ENCODE results near the gene MSANTD1. TPM values are rescaled to one million over a fixed set of nuclear protein-coding genes. Genes with fewer than 3 reads are reported as not detected.

MSANTD1 gene
- total RNA-seq, 1 experiment from 2014 or later, result 0.24 TPM

- Histone ChIP-seq H3K36me3 (replicated peaks; ENCODE audit: control insufficient read depth, insufficient read depth, low read length) (peaks cover 39% of the 10 kb centered on the region), H3K4me3 (ENCODE audit: insufficient read depth, low read depth, low read length) (no peak overlapping the region), H3K27me3 (ENCODE audit: control insufficient read depth, insufficient read depth, low read length) (no peaks in the 10 kb centered on the region)
- DNase-seq, result no peak
Observed at GRCh38 chr4:3210467-3210866, 38.5 kb upstream of the MSANTD1 start.

GRCh38 chr4:3211866-3212265, 37.1 kb upstream of the MSANTD1 start:
- Histone ChIP-seq H3K36me3 (replicated peaks; ENCODE audit: control insufficient read depth, insufficient read depth, low read length) (peaks cover 41% of the 10 kb centered on the region), H3K4me3 (ENCODE audit: insufficient read depth, low read depth, low read length) (no peak overlapping the region), H3K27me3 (ENCODE audit: control insufficient read depth, insufficient read depth, low read length) (no peaks in the 10 kb centered on the region)
- DNase-seq, result no peak

GRCh38 chr4:3212391-3213105, 36.4 kb upstream of the MSANTD1 start:
- Histone ChIP-seq H3K36me3 (replicated peaks; ENCODE audit: control insufficient read depth, insufficient read depth, low read length) (peaks cover 43% of the 10 kb centered on the region), H3K4me3 (ENCODE audit: insufficient read depth, low read depth, low read length) (no peak overlapping the region), H3K27me3 (ENCODE audit: control insufficient read depth, insufficient read depth, low read length) (no peaks in the 10 kb centered on the region)
- no peak for DNase-seq

GRCh38 chr4:3213106-3213425, 35.9 kb upstream of the MSANTD1 start:
- DNase-seq, result no peak
- Histone ChIP-seq H3K4me3 (ENCODE audit: insufficient read depth, low read depth, low read length) (no peak overlapping the region), H3K27me3 (ENCODE audit: control insufficient read depth, insufficient read depth, low read length) (no peaks in the 10 kb centered on the region), H3K36me3 (replicated peaks; ENCODE audit: control insufficient read depth, insufficient read depth, low read length) (peaks cover 45% of the 10 kb centered on the region)

- Histone ChIP-seq H3K27me3 (ENCODE audit: control insufficient read depth, insufficient read depth, low read length) (no peaks in the 10 kb centered on the region), H3K4me3 (ENCODE audit: insufficient read depth, low read depth, low read length) (no peak overlapping the region), H3K36me3 (replicated peaks; ENCODE audit: control insufficient read depth, insufficient read depth, low read length) (peaks cover 46% of the 10 kb centered on the region)
- DNase-seq, result no peak
Observed at GRCh38 chr4:3213661-3214250, 35.2 kb upstream of the MSANTD1 start.

- DNase-seq, result no peak
- Histone ChIP-seq H3K27me3 (ENCODE audit: control insufficient read depth, insufficient read depth, low read length) (no peaks in the 10 kb centered on the region), H3K4me3 (ENCODE audit: insufficient read depth, low read depth, low read length) (no peak overlapping the region), H3K36me3 (replicated peaks; ENCODE audit: control insufficient read depth, insufficient read depth, low read length) (peaks cover 46% of the 10 kb centered on the region)
Observed at GRCh38 chr4:3215256-3215655, 33.7 kb upstream of the MSANTD1 start.

GRCh38 chr4:3215733-3216132, 33.2 kb upstream of the MSANTD1 start:
- H3K36me3 ChIP-seq (replicated peaks; ENCODE audit: control insufficient read depth, insufficient read depth, low read length), result peaks cover 49% of the 10 kb centered on the region
- no peak for DNase-seq
- no peak overlapping the region for H3K4me3 ChIP-seq (ENCODE audit: insufficient read depth, low read depth, low read length)
- H3K27me3 ChIP-seq (ENCODE audit: control insufficient read depth, insufficient read depth, low read length), result no peaks in the 10 kb centered on the region

- Histone ChIP-seq H3K4me3 (ENCODE audit: insufficient read depth, low read depth, low read length) (no peak overlapping the region), H3K36me3 (replicated peaks; ENCODE audit: control insufficient read depth, insufficient read depth, low read length) (peaks cover 50% of the 10 kb centered on the region), H3K27me3 (ENCODE audit: control insufficient read depth, insufficient read depth, low read length) (no peaks in the 10 kb centered on the region)
- no peak for DNase-seq
Observed at GRCh38 chr4:3217266-3217665, 31.7 kb upstream of the MSANTD1 start.

GRCh38 chr4:3217771-3218170, 31.2 kb upstream of the MSANTD1 start:
- no peak overlapping the region for H3K4me3 ChIP-seq (ENCODE audit: insufficient read depth, low read depth, low read length)
- DNase-seq, result no peak
- peaks cover 45% of the 10 kb centered on the region for H3K36me3 ChIP-seq (replicated peaks; ENCODE audit: control insufficient read depth, insufficient read depth, low read length)
- H3K27me3 ChIP-seq (ENCODE audit: control insufficient read depth, insufficient read depth, low read length), result no peaks in the 10 kb centered on the region

GRCh38 chr4:3218824-3219760, 29.9 kb upstream of the MSANTD1 start:
- peaks cover 43% of the 10 kb centered on the region for H3K36me3 ChIP-seq (replicated peaks; ENCODE audit: control insufficient read depth, insufficient read depth, low read length)
- DNase-seq, result no peak

GRCh38 chr4:3219761-3220475, 29.0 kb upstream of the MSANTD1 start:
- no peak for DNase-seq
- Histone ChIP-seq H3K36me3 (replicated peaks; ENCODE audit: control insufficient read depth, insufficient read depth, low read length) (peaks cover 45% of the 10 kb centered on the region), H3K4me3 (ENCODE audit: insufficient read depth, low read depth, low read length) (no peak overlapping the region), H3K27me3 (ENCODE audit: control insufficient read depth, insufficient read depth, low read length) (no peaks in the 10 kb centered on the region)

More at GRCh38 chr4:3218824-3219760, 29.9 kb upstream of the MSANTD1 start:
- Histone ChIP-seq H3K4me3 (ENCODE audit: insufficient read depth, low read depth, low read length) (no peak overlapping the region), H3K27me3 (ENCODE audit: control insufficient read depth, insufficient read depth, low read length) (no peaks in the 10 kb centered on the region)

GRCh38 chr4:3220476-3221183, 28.3 kb upstream of the MSANTD1 start:
- no peaks in the 10 kb centered on the region for H3K27me3 ChIP-seq (ENCODE audit: control insufficient read depth, insufficient read depth, low read length)
- H3K36me3 ChIP-seq (replicated peaks; ENCODE audit: control insufficient read depth, insufficient read depth, low read length), result peaks cover 41% of the 10 kb centered on the region
- DNase-seq, result no peak
- H3K4me3 ChIP-seq (ENCODE audit: insufficient read depth, low read depth, low read length), result no peak overlapping the region

GRCh38 chr4:3221184-3221494, 27.8 kb upstream of the MSANTD1 start:
- no peak for DNase-seq
- Histone ChIP-seq H3K4me3 (ENCODE audit: insufficient read depth, low read depth, low read length) (no peak overlapping the region), H3K27me3 (ENCODE audit: control insufficient read depth, insufficient read depth, low read length) (no peaks in the 10 kb centered on the region), H3K36me3 (replicated peaks; ENCODE audit: control insufficient read depth, insufficient read depth, low read length) (peaks cover 38% of the 10 kb centered on the region)

GRCh38 chr4:3221996-3222395, 27.0 kb upstream of the MSANTD1 start:
- Histone ChIP-seq H3K27me3 (ENCODE audit: control insufficient read depth, insufficient read depth, low read length) (no peaks in the 10 kb centered on the region), H3K36me3 (replicated peaks; ENCODE audit: control insufficient read depth, insufficient read depth, low read length) (peaks cover 38% of the 10 kb centered on the region), H3K4me3 (ENCODE audit: insufficient read depth, low read depth, low read length) (no peak overlapping the region)
- DNase-seq, result no peak
